Epithelial cell of esophagus (primary cell): Measurements from ENCODE around the gene NFATC2.

Source experiments
- DNase-seq: peaks from one replicate; pipeline ENCODE4 v3.0.0; 2010; ENCODE audit warnings: low read depth
- H3K4me3 ChIP-seq: 2 replicates; pipeline ENCODE4 v1.5.1; 2011; ENCODE audit warnings: mild to moderate bottlenecking, low read length, control low read depth
- CTCF ChIP-seq: IDR thresholded peaks from 2 replicates; pipeline ENCODE4 v1.5.1; 2011; ENCODE audit warnings: low read depth, mild to moderate bottlenecking, low read length, control low read depth, inconsistent platforms; ENCODE audit not compliant: insufficient read depth; ENCODE audit errors: missing control alignments

NFATC2 gene

GRCh38 chr20:51542571-51543421 lies at the start of gene NFATC2:
TSS of gene NFATC2 (minus strand) at chr20:51542719. CDS start at chr20:51542499, 220 bp downstream.
- no peak within 1 kb of the TSS for H3K4me3 ChIP-seq
- no peak for DNase-seq
- no peak for TF ChIP-seq CTCF

- no peak overlapping the region for H3K4me3 ChIP-seq
- no peak for DNase-seq
- no peak for TF ChIP-seq CTCF
Observed at GRCh38 chr20:51591871-51592270, 49.4 kb upstream of the NFATC2 start.

DNA sequence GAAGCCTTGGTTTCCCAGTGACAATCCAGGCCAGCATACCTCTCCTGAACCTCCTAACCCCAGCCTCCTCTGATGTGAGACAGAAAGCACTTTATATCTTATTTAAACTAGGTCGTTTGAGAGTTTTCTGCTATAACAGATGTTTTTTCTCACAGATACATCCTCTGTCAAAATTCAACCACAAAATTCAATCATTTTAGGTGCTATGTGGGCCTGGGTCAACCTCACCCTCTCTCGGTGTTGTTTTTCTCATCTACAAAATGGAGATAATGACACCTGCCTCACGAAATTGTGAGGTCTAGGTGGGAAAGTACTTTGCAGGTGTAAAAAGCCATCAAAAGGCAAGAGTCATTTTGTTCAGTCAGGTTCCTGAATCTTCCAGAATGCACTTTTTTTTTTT lies 46.2 kb upstream of the NFATC2 start:
- TF ChIP-seq CTCF = no peak
- H3K4me3 ChIP-seq = no peak overlapping the region
- no peak for DNase-seq

GRCh38 chr20:51587145-51587544 lies 44.6 kb upstream of the NFATC2 start:
- DNase-seq = no peak
- no peak overlapping the region for H3K4me3 ChIP-seq
- no peak for TF ChIP-seq CTCF

GRCh38 chr20:51586005-51586440 lies 43.5 kb upstream of the NFATC2 start:
- no peak for TF ChIP-seq CTCF
- peak; percentile 71 for DNase-seq
- H3K4me3 ChIP-seq = no peak overlapping the region

- TF ChIP-seq CTCF = no peak
- no peak overlapping the region for H3K4me3 ChIP-seq
- DNase-seq = no peak
Observed at GRCh38 chr20:51585148-51585547, 42.6 kb upstream of the NFATC2 start.

GRCh38 chr20:51584737-51585136 lies 42.2 kb upstream of the NFATC2 start:
- DNase-seq = no peak
- TF ChIP-seq CTCF = no peak
- no peak overlapping the region for H3K4me3 ChIP-seq
